Measurements from ENCODE around the gene OGFOD3.

Gene OGFOD3

DNA sequence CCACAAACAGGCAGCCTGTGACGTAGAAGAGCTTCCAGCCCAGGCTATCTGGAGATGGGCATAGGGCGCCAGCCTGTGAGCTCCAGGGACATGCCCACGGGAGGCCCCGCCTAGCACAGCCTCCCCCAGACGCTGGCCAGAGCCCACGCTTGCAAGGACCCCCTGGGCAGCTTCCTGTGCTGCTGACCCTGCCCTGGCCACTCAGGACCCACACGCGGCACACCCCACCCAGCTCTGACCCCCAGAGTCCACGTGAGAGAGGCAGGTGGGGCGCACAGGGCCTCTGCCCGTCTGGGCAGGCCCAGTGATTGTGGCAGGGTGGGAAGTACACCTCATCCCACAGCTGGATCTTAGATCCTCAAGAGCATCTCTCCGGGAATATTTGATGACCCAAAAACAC lies 28.3 kb upstream of the OGFOD3 start:
- no peak for DNase-seq (ENCODE audit: low read depth)

DNA sequence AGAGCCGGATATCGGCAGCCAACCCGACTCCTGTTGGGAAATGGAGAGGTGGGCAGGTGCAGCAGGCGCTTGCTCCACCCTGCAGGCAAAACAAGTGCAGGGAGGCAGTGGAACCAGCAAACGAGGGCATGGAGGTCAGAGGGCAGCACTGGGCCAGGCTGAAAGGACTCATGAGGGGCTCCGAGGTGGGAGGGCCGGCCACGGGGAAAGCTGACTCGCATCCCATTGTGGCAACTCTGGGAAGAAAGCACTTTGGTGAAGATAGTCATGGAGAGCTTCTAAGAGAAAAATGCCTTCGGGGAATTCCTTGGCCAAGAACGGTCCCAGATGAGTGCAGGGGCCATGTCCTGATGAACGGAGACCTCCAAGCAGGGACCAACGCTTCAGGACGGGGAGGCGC lies 27.7 kb upstream of the OGFOD3 start:
- DNase-seq (ENCODE audit: low read depth) = no peak

DNA sequence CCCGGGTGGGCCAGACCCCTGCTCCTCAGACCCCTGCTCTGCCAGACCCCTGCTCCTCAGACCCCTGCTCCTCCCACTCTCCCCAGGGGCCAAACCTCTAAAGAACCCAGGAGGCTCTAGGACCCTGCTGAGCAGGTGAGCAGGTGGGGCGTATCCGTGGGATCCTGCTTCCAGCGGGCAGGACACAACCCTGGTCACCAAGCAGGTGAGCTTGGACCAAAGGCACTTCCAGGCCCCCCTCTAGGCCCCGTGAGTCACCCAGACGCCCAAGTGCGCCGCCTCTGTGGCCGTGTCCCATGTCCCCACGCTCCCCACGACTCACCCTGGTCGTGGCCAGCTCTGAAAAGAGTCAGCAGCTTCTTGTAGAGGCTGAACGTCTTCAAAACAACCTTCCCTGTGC lies 27.2 kb upstream of the OGFOD3 start:
- DNase-seq (ENCODE audit: low read depth) = no peak

DNA sequence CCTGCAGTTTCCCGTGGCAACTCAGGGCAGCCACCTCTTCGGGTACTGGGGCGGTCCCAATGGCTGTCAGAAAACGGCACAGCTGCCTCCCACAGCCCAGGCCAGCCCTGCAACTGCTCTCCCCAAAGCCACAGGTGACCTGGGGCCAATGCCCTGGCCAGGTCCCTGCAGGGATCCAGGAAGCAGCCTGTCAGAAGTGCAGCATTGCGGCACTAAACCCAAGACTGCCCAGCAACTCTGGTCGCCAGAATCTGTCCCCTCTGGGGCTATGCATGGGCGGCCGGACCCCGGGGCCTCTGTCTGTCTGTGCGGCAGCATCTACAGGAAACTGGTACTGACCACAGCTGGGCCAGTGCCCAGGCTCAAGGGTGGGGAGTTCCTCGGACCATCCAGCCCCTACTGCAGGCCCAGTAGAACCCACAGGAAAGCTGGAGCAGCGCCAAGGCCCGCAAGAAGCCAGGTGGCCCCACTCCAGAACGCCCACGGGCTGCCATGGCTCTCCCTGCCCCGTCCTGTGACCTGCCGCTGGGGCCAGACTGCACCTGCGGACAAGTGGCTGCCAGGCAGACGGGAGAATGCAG lies 26.6 kb upstream of the OGFOD3 start:
- no peak for DNase-seq (ENCODE audit: low read depth)

DNA sequence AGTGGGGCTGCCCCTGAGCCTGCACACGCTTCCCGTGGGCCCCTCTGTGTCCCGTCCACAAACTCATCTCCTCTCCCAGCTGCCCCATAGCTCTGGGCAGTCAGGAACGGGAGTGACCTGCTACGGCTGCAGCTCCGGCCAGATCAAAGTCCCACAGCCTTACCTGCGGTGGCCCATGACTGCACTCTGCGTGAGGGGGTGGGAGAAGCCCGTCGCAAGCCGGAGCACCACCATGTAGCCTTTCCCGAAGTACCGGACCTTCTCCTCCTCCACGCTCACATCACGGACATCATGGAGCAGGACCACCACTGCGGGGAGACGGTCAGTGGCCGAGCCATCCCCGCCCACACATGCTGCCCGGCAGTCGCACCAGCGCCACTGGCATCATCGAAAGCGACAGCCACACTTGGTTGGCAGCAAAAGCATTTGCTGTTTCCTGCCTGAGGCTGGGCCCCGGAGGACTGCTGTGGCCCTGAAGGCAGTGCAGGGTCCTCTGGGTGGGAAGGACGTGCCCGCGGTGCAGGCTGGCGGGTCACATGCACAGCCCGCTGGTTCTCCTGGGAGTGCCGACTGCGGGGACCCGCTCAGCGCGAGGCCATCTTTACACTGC lies 26.0 kb upstream of the OGFOD3 start:
- no peak for DNase-seq (ENCODE audit: low read depth)

DNA sequence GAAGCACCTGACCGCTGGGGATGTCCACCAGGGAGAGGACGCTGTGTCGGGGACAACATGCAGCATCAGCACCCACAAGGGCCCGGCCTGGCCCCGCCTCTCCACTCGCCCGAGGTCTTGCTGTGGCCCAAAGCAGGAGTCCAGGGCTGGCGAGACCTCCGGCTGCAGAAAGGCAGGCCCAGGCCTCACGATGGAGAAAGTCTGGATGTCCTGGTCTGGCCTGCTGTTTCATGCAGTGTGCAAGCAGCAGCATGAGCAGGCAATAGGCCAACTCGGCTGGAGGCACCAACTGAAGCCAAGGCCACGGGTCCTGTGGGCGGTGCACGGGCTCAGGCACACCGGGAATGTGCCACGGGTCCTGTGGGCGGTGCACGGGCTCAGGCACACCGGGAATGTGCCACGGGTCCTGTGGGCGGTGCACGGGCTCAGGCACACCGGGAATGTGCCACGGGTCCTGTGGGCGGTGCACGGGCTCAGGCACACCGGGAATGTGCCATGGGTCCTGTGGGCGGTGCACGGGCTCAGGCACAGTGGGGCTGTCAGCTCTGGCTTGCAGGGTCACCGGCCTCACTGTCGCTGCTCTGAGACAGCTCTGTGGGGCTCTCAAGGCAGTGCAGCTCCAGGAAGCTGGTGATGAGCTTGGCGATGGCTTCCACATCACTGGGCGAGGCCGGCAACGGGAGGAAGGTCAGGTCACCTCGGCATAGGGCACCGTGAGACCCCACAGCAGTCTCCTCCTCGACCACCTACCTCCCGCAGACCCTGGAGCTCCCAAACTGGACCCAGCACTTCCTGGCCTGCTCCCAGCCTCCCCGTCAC lies 25.3 kb upstream of the OGFOD3 start:
- DNase-seq (ENCODE audit: low read depth) = no peak

DNA sequence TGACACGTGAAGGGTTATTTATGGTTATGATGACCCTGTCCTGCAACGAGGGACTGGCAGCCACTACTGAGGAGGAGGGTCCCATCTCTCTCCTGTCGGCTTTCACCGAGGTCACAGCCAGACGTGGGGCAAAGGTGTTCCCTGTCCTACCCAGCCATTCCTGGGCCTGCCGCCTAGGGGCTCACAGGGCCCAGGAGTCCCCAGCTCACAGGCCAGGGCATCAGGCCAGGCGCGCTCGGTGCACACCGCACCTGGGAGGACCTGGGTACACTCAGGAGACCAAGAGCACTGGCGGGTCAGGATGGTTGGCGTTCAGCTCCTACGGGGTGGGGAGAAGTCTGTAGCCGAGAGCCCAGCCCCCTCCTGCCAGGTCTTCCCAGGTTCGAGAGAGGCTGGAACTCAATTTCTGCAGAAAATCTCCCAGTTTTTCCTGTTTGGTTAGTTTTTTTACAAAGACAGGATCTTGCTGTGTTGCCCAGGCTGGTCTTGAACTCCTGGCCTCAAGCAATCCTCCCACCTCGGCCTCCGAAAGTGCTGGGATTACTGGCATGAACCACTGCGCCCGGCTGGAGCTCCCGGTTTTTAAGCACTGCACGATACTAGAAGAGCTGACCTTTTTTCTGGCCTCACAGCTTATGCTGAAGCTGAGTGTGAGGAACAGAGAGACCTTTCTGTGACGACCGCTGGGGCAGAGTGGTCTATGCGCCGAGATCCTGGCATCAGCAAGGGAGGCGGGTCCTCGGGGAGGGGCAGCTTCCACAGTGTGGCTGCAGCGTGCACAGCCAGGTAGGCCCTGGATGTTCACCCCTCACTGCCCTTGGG lies 24.5 kb upstream of the OGFOD3 start:
- DNase-seq (ENCODE audit: low read depth) = no peak

DNA sequence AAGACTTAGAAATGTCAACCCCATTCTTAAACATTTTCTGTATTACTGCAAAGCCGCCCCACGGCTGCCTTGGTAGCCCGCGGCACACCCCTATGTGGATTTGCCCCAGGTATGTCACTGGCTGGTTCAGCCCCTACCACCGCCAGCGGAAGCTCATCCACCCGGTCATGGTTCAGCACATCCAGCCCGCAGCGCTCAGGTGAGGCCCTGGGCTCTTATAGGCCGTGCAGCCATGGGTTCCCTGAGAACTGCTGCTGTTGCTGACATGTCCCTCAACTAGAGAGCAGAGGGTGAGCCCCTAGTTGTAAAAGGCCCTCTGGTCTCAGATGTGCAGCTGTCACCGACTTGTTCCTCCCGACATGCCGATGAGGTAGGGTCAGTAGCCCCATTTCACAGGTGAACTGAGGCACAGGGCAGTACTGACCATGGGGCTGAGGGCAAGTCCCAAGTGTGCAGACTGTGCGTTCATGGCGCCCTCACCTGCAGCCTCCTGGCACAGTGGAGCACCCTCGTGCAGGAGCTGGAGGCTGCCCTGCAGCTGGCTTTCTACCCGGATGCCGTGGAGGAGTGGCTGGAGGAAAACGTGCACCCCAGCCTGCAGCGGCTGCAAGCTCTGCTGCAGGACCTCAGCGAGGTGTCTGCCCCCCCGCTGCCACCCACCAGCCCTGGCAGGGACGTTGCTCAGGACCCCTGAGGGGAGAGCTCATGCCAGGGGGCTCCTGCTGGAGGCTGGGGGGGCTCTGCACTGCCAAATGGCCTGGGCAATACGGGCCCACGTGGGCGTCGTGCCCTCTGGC lies 23.5 kb upstream of the OGFOD3 start:
- no peak for DNase-seq (ENCODE audit: low read depth)

DNA sequence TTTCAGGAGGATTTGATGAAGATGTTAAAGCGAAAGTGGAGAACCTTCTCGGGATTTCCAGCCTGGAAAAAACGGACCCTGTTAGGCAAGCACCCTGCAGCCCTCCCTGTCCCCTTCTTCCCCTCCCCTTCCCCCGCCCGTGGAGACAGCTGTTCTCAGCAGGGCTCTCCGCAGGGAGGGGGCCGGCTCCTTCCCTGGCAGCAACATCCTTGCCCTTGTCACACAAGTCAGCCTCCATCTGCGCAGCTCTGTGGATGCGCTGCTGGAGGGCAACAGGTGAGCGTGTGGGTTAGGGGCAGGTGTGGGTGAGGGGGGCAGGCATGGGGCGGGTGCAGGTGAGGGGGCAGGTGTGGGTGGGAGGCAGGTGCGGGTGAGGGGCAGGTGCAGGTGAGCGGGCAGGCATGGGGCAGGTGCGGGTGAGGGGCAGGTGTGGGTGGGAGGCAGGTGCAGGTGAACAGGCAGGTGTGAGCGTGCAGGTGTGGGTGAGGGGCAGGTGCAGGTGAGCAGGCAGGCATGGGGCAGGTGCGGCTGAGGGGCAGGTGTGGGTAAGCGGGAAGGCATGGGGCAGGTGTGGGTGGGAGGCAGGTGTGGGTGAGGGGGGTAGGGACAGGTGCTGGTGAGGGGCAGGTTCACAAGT lies 22.7 kb upstream of the OGFOD3 start:
- no peak for DNase-seq (ENCODE audit: low read depth)

DNA sequence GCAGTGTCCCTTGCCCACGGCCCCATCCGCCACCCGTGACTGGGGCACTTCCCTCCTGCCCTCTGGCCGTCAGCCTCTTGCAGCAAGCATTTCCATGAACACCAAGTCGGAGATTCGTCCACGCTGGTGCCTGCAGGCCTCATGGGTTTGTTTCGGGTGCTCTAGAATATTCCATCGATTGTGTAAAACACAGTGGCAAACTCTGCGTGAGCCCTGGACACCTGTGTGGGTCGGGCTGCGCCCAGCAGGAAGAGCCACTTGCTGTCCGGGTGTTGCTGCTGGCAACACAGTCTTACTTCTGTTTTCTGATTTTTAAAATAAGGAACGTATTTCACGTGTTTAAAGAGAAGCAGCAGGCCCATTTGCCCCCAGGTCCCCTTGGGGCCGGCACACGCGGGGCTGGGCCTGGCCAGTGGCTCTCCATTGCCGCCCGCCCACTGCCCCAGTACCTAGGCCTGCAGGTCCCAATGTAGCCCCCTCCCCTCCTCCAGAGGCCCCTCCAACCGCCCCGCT lies 22.1 kb upstream of the OGFOD3 start:
- no peak for DNase-seq (ENCODE audit: low read depth)

DNA sequence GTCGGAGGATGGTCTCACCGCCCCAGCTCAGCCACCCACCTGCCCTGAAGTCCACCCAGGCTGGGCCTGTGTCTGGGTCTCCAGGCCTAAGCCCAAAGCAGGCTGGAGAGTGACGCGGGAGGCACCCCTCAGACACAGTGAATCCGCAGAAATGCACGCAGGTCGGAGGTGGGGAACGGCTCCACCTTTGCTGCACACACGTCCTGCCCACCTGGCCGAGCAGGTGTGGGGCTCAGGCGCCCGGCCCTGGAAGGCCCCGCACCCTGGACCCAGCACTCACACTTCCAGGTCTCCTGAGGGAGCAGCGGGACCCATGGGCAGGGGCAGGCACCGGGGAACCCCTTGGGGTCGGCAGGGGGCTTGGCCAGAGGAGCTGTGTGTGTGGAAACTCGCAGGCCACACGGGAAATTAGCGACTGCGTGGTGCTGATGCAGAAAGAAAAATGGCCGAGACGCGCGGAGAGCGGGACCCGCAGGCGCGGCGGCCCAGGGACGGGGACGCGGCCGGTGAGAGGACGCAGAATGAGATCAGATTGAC lies 21.5 kb upstream of the OGFOD3 start:
- DNase-seq (ENCODE audit: low read depth) = no peak

DNA sequence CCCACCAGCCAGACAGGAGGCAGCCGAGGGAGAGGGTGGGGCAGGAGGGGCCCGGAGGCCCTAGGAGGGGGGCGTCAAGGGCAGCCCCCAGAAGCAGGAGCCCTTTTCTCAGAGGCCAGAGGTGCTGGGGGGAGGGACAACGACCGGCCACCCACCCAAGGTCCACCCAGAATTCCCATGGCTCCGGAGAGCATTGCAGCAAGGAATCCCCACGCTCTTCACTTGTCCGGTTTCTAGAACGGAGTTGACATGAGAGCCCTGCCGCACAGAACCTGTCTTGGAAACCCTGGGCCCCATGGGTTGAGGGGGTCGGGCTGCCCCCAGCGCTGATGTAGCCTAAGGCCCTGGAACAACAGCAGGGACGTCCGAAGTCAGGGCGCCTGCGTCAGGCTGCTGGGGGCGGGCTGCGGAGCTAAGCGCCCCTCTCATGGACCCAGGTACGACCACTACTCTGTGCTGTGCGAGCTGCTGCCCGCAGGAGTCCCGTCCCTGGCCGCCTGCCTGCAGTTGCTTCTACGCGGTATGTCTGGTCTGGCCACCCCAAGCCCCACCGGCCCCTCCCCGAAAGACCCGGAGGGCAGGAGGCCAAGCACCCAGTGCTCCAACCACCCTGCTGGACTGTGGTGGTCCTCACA lies 20.9 kb upstream of the OGFOD3 start:
- no peak for DNase-seq (ENCODE audit: low read depth)

DNA sequence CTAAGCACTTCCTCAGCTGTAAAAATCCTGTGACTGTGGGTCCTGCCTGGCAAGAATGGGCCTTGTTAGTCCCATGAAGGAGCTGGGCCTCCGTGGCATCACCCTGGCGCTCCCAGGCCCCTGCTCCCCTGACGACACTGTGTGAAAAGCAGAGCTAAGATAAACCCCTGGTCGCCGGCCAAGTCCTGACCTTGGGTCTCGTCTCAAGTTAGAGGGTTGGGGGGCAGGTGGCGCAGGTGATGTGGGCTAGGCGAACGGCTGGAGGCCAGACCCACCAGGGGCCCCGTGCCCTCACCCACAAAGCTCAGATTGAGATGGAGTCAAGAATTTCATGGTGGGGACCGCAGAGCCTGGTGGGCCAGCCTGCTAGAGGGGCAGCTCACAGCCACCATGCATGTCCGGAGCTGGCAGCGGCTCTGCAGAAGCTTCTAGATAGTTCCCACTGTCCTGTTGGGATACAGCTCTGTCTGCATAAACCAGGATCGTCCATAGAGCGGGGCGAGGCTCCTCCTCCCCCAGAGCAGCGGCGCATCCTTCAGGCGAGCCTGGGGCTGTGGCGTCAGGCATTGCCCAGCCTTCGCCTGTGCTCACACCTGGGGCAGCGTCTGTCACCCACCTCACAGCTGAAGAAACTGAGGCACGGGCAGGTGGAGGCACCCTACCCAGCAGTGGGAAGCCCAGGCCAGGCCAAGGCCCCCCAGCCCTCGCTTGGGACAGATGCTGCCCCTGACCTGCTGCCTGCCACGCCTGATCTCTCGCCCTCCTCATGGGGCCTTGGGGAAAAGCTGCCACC lies 20.2 kb upstream of the OGFOD3 start:
- no peak for DNase-seq (ENCODE audit: low read depth)

DNA sequence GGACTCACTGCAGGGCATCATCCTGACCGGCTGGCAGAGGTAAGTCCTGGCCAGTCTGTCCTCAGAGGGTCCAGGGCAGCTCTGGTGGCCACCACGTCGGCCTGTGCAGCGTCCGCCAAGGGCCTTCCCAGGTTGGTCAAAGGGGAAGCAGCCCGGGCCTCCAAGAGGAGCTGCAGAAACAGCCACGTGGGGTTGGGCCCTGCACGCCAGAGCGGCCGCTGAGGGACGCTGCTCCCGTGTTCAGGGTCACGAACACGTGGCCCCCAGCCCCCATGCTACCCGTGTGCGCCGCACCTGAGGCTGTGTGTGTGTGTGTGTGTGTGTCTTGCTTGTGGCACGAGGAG lies 18.9 kb upstream of the OGFOD3 start:
- no peak for DNase-seq (ENCODE audit: low read depth)

DNA sequence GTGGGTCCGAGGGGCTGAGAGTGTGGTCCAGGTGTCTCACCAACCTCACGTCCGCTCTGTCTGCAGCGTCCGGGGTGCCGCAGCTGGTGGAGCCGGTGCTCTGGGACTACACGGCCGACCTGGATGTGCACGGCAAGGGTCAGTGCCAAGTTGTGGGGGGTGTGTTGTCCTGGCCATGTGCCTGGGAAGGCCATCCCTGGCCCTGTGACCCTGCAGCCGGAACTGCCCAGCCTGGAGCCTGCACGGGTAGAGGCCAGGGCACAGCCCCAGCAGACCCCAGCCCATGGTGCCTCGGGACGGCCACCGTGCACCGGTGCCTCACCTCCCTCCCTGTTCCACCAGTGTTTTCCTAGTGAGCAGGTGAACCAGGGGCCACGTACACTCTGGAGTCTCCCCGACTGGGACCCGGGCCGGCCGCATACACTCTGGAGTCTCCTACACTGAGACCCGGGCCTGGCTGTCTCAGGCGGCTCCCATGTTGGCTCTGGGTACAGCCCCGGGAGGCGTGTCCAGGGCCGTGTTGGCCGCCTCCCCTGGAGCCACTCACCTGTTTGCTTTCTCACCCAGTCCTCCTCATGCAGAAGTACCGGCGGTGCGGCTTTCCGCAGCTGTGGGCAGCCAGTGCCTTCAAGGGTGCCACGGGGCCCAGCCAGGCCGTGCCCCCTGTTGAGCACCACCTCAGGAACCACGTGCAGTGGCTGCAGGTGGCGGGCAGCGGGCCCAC lies 18.4 kb upstream of the OGFOD3 start:
- DNase-seq (ENCODE audit: low read depth) = no peak

DNA sequence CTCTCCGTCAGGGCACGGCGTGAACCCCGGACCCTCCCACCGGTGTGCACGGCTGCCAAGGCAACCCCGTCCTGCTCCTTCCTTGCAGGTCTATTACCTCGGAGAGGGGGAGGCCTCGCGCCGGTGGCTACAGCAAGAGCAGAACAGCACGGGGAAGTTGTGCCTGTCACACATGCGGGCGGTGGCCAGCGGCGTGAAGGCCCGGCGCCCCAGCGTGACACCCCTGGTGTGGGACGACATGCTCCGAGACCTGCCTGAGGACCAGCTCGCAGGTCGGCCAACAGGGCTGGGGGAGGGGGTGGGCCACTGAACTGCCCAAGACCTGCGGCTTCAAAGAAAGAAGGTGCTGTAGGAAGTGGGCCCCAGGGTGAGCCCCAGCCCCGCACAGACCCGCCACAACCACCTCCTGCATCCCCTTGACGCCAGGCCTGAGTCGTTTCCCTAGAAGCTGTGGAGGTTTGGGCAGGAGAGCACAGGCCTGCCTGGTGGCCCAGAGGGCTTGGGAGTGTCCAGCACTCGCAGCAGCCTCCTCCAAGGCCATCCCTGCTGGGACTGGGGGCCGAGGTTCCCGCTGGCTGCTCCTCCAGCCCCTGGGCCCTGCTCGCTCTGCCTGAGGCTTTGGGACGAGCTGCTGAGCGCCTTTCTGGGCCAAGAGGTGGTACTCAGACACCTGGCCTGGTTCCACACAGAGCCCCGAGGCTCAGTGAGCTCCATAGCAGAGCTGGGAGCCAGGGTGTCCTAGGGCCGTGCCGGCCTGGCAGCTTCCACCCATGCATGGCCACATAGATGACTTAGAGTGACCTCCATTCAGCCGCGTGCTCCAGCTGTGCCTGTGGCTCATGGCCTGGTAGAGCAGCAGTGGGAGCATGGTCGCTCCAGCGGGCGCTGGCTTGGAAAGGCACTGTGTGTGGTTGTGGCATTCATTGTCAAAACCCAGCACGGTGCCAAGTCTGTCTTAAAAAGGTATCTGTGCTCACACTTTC lies 17.5 kb upstream of the OGFOD3 start:
- DNase-seq (ENCODE audit: low read depth) = no peak

DNA sequence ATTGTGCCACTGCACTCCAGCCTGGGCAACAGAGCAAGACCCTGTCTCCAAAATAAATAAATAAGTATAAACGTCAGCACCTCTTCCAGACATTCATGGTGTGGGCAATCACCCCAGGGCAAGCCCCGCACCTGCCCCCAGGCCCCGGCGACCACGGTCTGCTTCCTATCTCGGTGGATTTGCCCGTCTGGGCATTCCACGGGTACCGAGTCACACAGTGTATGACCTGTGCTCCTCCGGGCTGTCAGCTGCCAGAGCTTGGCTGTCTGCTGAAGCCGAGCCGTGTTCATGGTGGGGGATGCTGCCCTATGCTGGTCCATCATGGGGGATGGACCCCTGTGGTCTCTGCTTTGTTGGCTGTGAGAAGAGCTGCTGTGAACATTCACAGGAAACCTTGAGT lies 16.7 kb upstream of the OGFOD3 start:
- DNase-seq (ENCODE audit: low read depth) = peak; percentile 60

DNA sequence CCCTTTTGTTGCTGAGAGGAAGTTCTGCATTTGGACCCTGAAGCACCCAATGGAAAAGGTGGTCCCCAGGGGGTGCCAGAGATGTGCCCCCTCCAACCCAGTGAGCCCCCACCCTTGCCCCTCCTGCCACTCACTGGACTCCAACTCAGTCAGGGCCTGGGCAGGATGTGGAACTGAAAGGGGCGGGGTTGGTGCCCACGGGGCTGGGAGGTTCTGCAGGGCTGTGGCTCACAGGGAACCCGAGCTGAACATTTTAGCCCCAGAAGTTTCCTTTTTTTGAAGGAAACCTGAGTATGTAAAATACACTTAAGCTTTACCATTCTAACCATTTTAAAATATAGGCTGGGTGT lies 15.8 kb upstream of the OGFOD3 start:
- no peak for DNase-seq (ENCODE audit: low read depth)

Measured in ELR (cell line).